Panc1 (cell line): ENCODE results near the gene TMCO4. TPM values are rescaled to one million over a fixed set of nuclear protein-coding genes. Genes with fewer than 3 reads are reported as not detected.

ENCODE experiments used
- ATAC-seq: fragments of 200-7000 bp; cut with Tn5 transposase; 2 replicates; pipeline ENCODE4 v1.9.1; 2020; ENCODE audit warnings: mild to moderate bottlenecking, moderate library complexity
- BruUV-seq: library from RNA; stranded (reverse); fragments of 400-500 nt; replicated peaks from 2 replicates; lab custom pipeline; 2021; lab: Mats Ljungman, UMichigan
- CTCF ChIA-PET: fragments of 300-600 bp; sonication (Branson Sonifier 250); formaldehyde crosslinking; loops from one replicate; lab custom pipeline; 2022; ENCODE audit warnings: antibody characterized with exemption; lab: Charles Lee
- POLR2A ChIA-PET: fragments of 300-600 bp; sonication (Branson Sonifier 250); formaldehyde crosslinking; loops from one replicate; lab custom pipeline; 2022; ENCODE audit warnings: antibody characterized with exemption; lab: Charles Lee
- DNase-seq: peaks from one replicate; pipeline ENCODE4 v3.0.0-alpha.2; 2010; ENCODE audit warnings: low read depth, low spot score
- H3K27ac ChIP-seq: 2 replicates; pipeline ENCODE4 v1.5.1; 2011; ENCODE audit warnings: mild to moderate bottlenecking, low read length, inconsistent platforms
- H3K27me3 ChIP-seq: fragments of 200-500 bp; sonication (Bioruptor generic); 2 replicates; pipeline ENCODE4 v1.6.0; 2014; ENCODE audit warnings: low read length, inconsistent platforms; ENCODE audit not compliant: control insufficient read depth, insufficient read depth
- H3K36me3 ChIP-seq: fragments of 200-500 bp; sonication (Bioruptor generic); 2 replicates; pipeline ENCODE4 v1.5.1; 2014; ENCODE audit warnings: inconsistent platforms, mild to moderate bottlenecking, low read length, moderate library complexity; ENCODE audit not compliant: control insufficient read depth, insufficient read depth
- H3K4me1 ChIP-seq: 2 replicates; pipeline ENCODE4 v1.5.1; 2011; ENCODE audit warnings: inconsistent platforms, mild to moderate bottlenecking, low read length, moderate library complexity; ENCODE audit not compliant: control insufficient read depth, insufficient read depth
- H3K4me3 ChIP-seq, 2 experiments: 2 replicates each; pipeline ENCODE4 v1.5.1; 2011 to 2012; ENCODE audit warnings: low read depth in 2 of 2, low read length in 2 of 2, mild to moderate bottlenecking in 2 of 2, inconsistent platforms in 1 of 2, moderate library complexity in 1 of 2
- H3K9me3 ChIP-seq: fragments of 200-500 bp; sonication (Bioruptor generic); 2 replicates; pipeline ENCODE4 v1.5.1; 2014; ENCODE audit warnings: low read depth, mild to moderate bottlenecking, inconsistent platforms, low read length, moderate library complexity; ENCODE audit not compliant: control insufficient read depth, insufficient read depth
- CTCF ChIP-seq: fragments of 450-650 bp; IDR thresholded peaks from 2 replicates; pipeline ENCODE4 v1.5.1; 2017; ENCODE audit warnings: mild to moderate bottlenecking
- POLR2AphosphoS5 ChIP-seq: IDR thresholded peaks from 2 replicates; pipeline ENCODE4 v1.6.1; 2012; ENCODE audit warnings: mild to moderate bottlenecking, low read depth, low read length, moderate library complexity
- REST ChIP-seq, 2 experiments: IDR thresholded peaks; 2 replicates each; pipeline ENCODE4 v1.6.1; 2011 to 2012; ENCODE audit warnings: low read depth in 2 of 2, control low read depth in 1 of 2, low read length in 1 of 2, mild to moderate bottlenecking in 1 of 2, moderate library complexity in 1 of 2; ENCODE audit not compliant: insufficient read depth in 1 of 2
- SIN3A ChIP-seq: IDR thresholded peaks from 2 replicates; pipeline ENCODE4 v1.6.1; 2012; ENCODE audit warnings: low read depth, mild to moderate bottlenecking, low read length, moderate library complexity, borderline replicate concordance; ENCODE audit not compliant: insufficient read depth
- TCF7L2 ChIP-seq: IDR thresholded peaks from 2 replicates; pipeline ENCODE4 v1.6.1; 2011; ENCODE audit warnings: mild to moderate bottlenecking, low read depth, low read length, inconsistent platforms
- in situ Hi-C: cut with HindIII; loops from 2 replicates; pipeline ENCODE4 v1.10.0; 2016; ENCODE audit warnings: low sequenced_read_pairs, low pct_unique_long_range_greater_than_20kb
- intact Hi-C: fragments of 100-400 bp; cut with micrococcal nuclease; formaldehyde crosslinking; loops from one replicate; pipeline ENCODE4 v1.10.0; 2022; ENCODE audit not compliant: unreplicated experiment
- total RNA-seq: library from RNA; stranded (reverse); gene quantifications from one replicate; pipeline ENCODE4 v1.2.1, GENCODE V29; 2021; ENCODE audit not compliant: unreplicated experiment

TMCO4 gene
- total RNA-seq, 1 experiment from 2014 or later = 13.2 TPM

GRCh38 chr1:19800076-19800804, 524 bp upstream of the TMCO4 start:
- in situ Hi-C loops (no loop called here), intact Hi-C loops (no loop called here)
- BruUV-seq = no TSS peak
- peaks cover 5% of the 10 kb centered on the region for H3K4me1 ChIP-seq
- ATAC-seq = peak; percentile 80
- H3K36me3 ChIP-seq = no peaks in the 10 kb centered on the region
- no peaks in the 10 kb centered on the region for H3K27me3 ChIP-seq
- H3K27ac ChIP-seq = peak overlapping the region; percentile 60
- H3K9me3 ChIP-seq = no peaks in the 10 kb centered on the region
- H3K4me3 ChIP-seq = peak overlapping the region; percentile 54 to 78
- TF ChIP-seq POLR2AphosphoS5 = no peak
- TF ChIP-seq CTCF = no peak
- TF ChIP-seq REST (IDR thresholded peaks at IDR 0.05; ENCODE audit: insufficient read depth in 1 of 2, low read depth in 2 of 2, low read length in 1 of 2) = no peak
- TF ChIP-seq SIN3A = no peak
- TF ChIP-seq TCF7L2 = no peak
- ChIA-PET POLR2A (interaction anchor here (0.7 kb wide), 1 partner anchor 75 kb away, joined by 13 read pairs; no protein-coding TSS in a partner anchor), CTCF (interaction anchor here (0.6 kb wide), 1 partner anchor 96 kb away, joined by 3 read pairs; no protein-coding TSS in a partner anchor)
- no peak for DNase-seq

GRCh38 chr1:19798486-19799229, 1.1 kb downstream of the TMCO4 start:
- H3K27me3 ChIP-seq = no peaks in the 10 kb centered on the region
- DNase-seq (no peak), ATAC-seq (no peak)
- no peaks in the 10 kb centered on the region for H3K9me3 ChIP-seq
- peaks cover 5% of the 10 kb centered on the region for H3K4me1 ChIP-seq
- TF ChIP-seq POLR2AphosphoS5 (no peak), TCF7L2 (no peak), SIN3A (no peak), REST (IDR thresholded peaks at IDR 0.05; ENCODE audit: insufficient read depth in 1 of 2, low read depth in 2 of 2, low read length in 1 of 2) (no peak), CTCF (no peak)
- POLR2A ChIA-PET = interaction anchor here (0.5 to 0.8 kb wide), 3 partner anchors 10 to 1033 kb away, joined by 3 read pairs; no protein-coding TSS in a partner anchor
- CTCF ChIA-PET = no interaction called here
- H3K4me3 ChIP-seq = peak overlapping the region; percentile 54 to 59
- in situ Hi-C loops (no loop called here), intact Hi-C loops (no loop called here)
- no peaks in the 10 kb centered on the region for H3K36me3 ChIP-seq
- peak overlapping the region; percentile 79 for H3K27ac ChIP-seq
- BruUV-seq = no TSS peak
